PFSK-1 (cell line): ENCODE data around the gene SEC14L3.

Experiments used
- POLR2AphosphoS5 ChIP-seq: IDR thresholded peaks from 2 replicates; pipeline ENCODE4 v1.6.1; 2012; ENCODE audit warnings: low read depth, mild to moderate bottlenecking, control low read depth, low read length, moderate library complexity
- SIN3A ChIP-seq: IDR thresholded peaks from 2 replicates; pipeline ENCODE4 v1.6.1; 2012; ENCODE audit warnings: mild to moderate bottlenecking, low read length, moderate library complexity, borderline replicate concordance; ENCODE audit not compliant: insufficient read depth
- TF ChIP-seq, protein P1 (sequence below), 2 experiments: IDR thresholded peaks; 2 replicates each; pipeline versions ENCODE4 v1.6.1 to v1.8.0; 2011 to 2012; ENCODE audit warnings: low read depth in 2 of 2, low read length in 2 of 2, control low read depth in 1 of 2, inconsistent platforms in 1 of 2, mild to moderate bottlenecking in 1 of 2, moderate library complexity in 1 of 2; ENCODE audit not compliant: insufficient read depth in 1 of 2

DNA sequence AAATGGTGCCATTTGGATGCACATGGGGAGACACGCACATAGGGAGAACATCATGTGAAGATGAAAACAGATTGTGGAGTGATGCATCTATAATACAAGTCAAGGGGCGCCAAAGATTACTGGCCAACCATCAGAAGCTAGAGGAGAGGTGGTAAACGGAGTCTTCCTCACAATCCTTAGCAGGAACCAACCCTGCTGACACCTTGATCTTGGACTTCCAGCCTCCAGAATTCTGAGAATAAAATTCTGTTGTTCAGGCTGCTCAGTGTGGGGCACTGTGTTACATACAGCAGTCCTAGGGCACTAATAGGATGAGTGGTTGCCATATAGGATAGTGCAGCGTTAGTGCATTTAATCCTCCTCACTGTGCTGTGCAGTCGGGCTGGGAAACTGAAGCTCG lies 41.6 kb upstream of the SEC14L3 start:
- TF ChIP-seq, protein P1, sequence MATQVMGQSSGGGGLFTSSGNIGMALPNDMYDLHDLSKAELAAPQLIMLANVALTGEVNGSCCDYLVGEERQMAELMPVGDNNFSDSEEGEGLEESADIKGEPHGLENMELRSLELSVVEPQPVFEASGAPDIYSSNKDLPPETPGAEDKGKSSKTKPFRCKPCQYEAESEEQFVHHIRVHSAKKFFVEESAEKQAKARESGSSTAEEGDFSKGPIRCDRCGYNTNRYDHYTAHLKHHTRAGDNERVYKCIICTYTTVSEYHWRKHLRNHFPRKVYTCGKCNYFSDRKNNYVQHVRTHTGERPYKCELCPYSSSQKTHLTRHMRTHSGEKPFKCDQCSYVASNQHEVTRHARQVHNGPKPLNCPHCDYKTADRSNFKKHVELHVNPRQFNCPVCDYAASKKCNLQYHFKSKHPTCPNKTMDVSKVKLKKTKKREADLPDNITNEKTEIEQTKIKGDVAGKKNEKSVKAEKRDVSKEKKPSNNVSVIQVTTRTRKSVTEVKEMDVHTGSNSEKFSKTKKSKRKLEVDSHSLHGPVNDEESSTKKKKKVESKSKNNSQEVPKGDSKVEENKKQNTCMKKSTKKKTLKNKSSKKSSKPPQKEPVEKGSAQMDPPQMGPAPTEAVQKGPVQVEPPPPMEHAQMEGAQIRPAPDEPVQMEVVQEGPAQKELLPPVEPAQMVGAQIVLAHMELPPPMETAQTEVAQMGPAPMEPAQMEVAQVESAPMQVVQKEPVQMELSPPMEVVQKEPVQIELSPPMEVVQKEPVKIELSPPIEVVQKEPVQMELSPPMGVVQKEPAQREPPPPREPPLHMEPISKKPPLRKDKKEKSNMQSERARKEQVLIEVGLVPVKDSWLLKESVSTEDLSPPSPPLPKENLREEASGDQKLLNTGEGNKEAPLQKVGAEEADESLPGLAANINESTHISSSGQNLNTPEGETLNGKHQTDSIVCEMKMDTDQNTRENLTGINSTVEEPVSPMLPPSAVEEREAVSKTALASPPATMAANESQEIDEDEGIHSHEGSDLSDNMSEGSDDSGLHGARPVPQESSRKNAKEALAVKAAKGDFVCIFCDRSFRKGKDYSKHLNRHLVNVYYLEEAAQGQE (IDR thresholded peaks at IDR 0.05; ENCODE audit: insufficient read depth in 1 of 2, low read depth in 2 of 2, low read length in 2 of 2): no peak
- TF ChIP-seq POLR2AphosphoS5 (no peak), SIN3A (no peak)
